HUES64 (cell line): ENCODE results near the gene ARPC5L.

Experiments
- H3K27ac ChIP-seq: 2 replicates; pipeline ENCODE4 v1.7.0; 2013; ENCODE audit warnings: low read depth, low read length, inconsistent platforms
- H3K27me3 ChIP-seq: 2 replicates; pipeline ENCODE4 v1.6.1; 2013; ENCODE audit warnings: mild to moderate bottlenecking, low read length; ENCODE audit not compliant: insufficient read depth
- H3K36me3 ChIP-seq: 2 replicates; pipeline ENCODE4 v1.6.1; 2013; ENCODE audit warnings: mild to moderate bottlenecking, low read length; ENCODE audit not compliant: insufficient read depth
- H3K4me1 ChIP-seq: 2 replicates; pipeline ENCODE4 v1.6.1; 2013; ENCODE audit warnings: mild to moderate bottlenecking, low read length, moderate library complexity; ENCODE audit not compliant: insufficient read depth
- H3K4me3 ChIP-seq: 2 replicates; pipeline ENCODE4 v1.5.1; 2013; ENCODE audit warnings: mild to moderate bottlenecking, low read length, moderate library complexity
- H3K9ac ChIP-seq: 2 replicates; pipeline ENCODE4 v1.6.1; 2013; ENCODE audit warnings: mild to moderate bottlenecking, low read depth, low read length
- H3K9me3 ChIP-seq: 2 replicates; pipeline ENCODE4 v1.6.1; 2013; ENCODE audit warnings: low read depth, low read length; ENCODE audit not compliant: insufficient read depth
- WGBS: fragments of 150-250, 120-280 bp; methylation state at CpG from one replicate; pipeline ENCODE4 v1.1.7; 2013; ENCODE audit warnings: missing lambda C conversion rate; 5-methylcytosine and 5-hydroxymethylcytosine counted together

The ARPC5L gene

GRCh38 chr9:124870723-124871122 lies 8.8 kb downstream of the ARPC5L start:
- Histone ChIP-seq H3K27ac (no peak overlapping the region; the same call in 1 of the 2 replicates), H3K36me3 (peaks cover 41% of the 10 kb centered on the region)

GRCh38 chr9:124871156-124871561 lies 9.2 kb downstream of the ARPC5L start:
- Histone ChIP-seq H3K9me3 (no peaks in the 10 kb centered on the region), H3K4me1 (peaks cover 15% of the 10 kb centered on the region), H3K27ac (no peak overlapping the region), H3K9ac (peak overlapping the region; percentile 96; the same call in 1 of the 2 replicates), H3K27me3 (no peaks in the 10 kb centered on the region), H3K4me3 (peak overlapping the region; percentile 91; the same call in 1 of the 2 replicates), H3K36me3 (peaks cover 44% of the 10 kb centered on the region)
- WGBS = 89% methylated on average over 11 of the region's 11 CpGs

More at GRCh38 chr9:124870723-124871122, 8.8 kb downstream of the ARPC5L start:
- Histone ChIP-seq H3K4me3 (peak overlapping the region; percentile 91), H3K27me3 (no peaks in the 10 kb centered on the region), H3K4me1 (peaks cover 15% of the 10 kb centered on the region), H3K9me3 (no peaks in the 10 kb centered on the region), H3K9ac (peak overlapping the region; percentile 96)
- whole genome bisulfite sequencing = 81% methylated on average over 6 of the region's 6 CpGs

- 89% methylated on average over 14 of the region's 14 CpGs for WGBS
- H3K27ac ChIP-seq = no peak overlapping the region
- H3K4me1 ChIP-seq = peaks cover 8% of the 10 kb centered on the region
- H3K9me3 ChIP-seq = no peaks in the 10 kb centered on the region
- no peak overlapping the region for H3K4me3 ChIP-seq
- peaks cover 69% of the 10 kb centered on the region for H3K36me3 ChIP-seq
- no peak overlapping the region for H3K9ac ChIP-seq
- no peaks in the 10 kb centered on the region for H3K27me3 ChIP-seq
Observed at GRCh38 chr9:124873664-124874063, 11.7 kb downstream of the ARPC5L start.

- WGBS = 99% methylated on average over 6 of the region's 6 CpGs
Observed at GRCh38 chr9:124875501-124875900, 13.6 kb downstream of the ARPC5L start.

GRCh38 chr9:124877021-124877782 lies 15.3 kb downstream of the ARPC5L start:
- Histone ChIP-seq H3K27ac (no peak overlapping the region), H3K27me3 (no peaks in the 10 kb centered on the region)
- 92% methylated on average over 14 of the region's 14 CpGs for WGBS

More at GRCh38 chr9:124875501-124875900, 13.6 kb downstream of the ARPC5L start:
- Histone ChIP-seq H3K4me1 (peaks cover 12% of the 10 kb centered on the region), H3K4me3 (no peak overlapping the region), H3K9me3 (no peaks in the 10 kb centered on the region), H3K36me3 (peaks cover 76% of the 10 kb centered on the region), H3K27me3 (no peaks in the 10 kb centered on the region), H3K9ac (no peak overlapping the region), H3K27ac (no peak overlapping the region)

GRCh38 chr9:124878021-124878420 lies 16.1 kb downstream of the ARPC5L start:
- Histone ChIP-seq H3K36me3 (peaks cover 62% of the 10 kb centered on the region), H3K4me1 (peaks cover 27% of the 10 kb centered on the region), H3K4me3 (no peak overlapping the region), H3K27me3 (no peaks in the 10 kb centered on the region), H3K9me3 (no peaks in the 10 kb centered on the region), H3K9ac (no peak overlapping the region), H3K27ac (no peak overlapping the region)
- no CpG with 5 or more reads among the region's 1 CpG for WGBS

More at GRCh38 chr9:124877021-124877782, 15.3 kb downstream of the ARPC5L start:
- peaks cover 69% of the 10 kb centered on the region for H3K36me3 ChIP-seq
- H3K9me3 ChIP-seq = no peaks in the 10 kb centered on the region
- no peak overlapping the region for H3K9ac ChIP-seq
- peaks cover 24% of the 10 kb centered on the region for H3K4me1 ChIP-seq
- H3K4me3 ChIP-seq = no peak overlapping the region

- no peaks in the 10 kb centered on the region for H3K27me3 ChIP-seq
- H3K36me3 ChIP-seq = peaks cover 57% of the 10 kb centered on the region
- no peak overlapping the region for H3K9ac ChIP-seq
- H3K9me3 ChIP-seq = no peaks in the 10 kb centered on the region
- peaks cover 27% of the 10 kb centered on the region for H3K4me1 ChIP-seq
- no peak overlapping the region for H3K27ac ChIP-seq
- H3K4me3 ChIP-seq = no peak overlapping the region
- 90% methylated on average over 6 of the region's 6 CpGs for WGBS
Observed at GRCh38 chr9:124878518-124878917, 16.6 kb downstream of the ARPC5L start.

GRCh38 chr9:124879226-124879625 lies 17.3 kb downstream of the ARPC5L start:
- H3K9ac ChIP-seq = no peak overlapping the region
- peaks cover 27% of the 10 kb centered on the region for H3K4me1 ChIP-seq
- H3K9me3 ChIP-seq = no peaks in the 10 kb centered on the region
- WGBS = 87% methylated on average over 10 of the region's 10 CpGs
- H3K36me3 ChIP-seq = peaks cover 50% of the 10 kb centered on the region
- peak overlapping the region; percentile 31; the same call in 1 of the 2 replicates for H3K27ac ChIP-seq
- no peak overlapping the region for H3K4me3 ChIP-seq
- no peaks in the 10 kb centered on the region for H3K27me3 ChIP-seq

GRCh38 chr9:124880501-124880900 lies 18.6 kb downstream of the ARPC5L start:
- 19% methylated on average over 9 of the region's 9 CpGs for WGBS
- H3K4me1 ChIP-seq = peaks cover 30% of the 10 kb centered on the region

GRCh38 chr9:124881138-124881743 lies 19.3 kb downstream of the ARPC5L start:
- H3K36me3 ChIP-seq = peaks cover 32% of the 10 kb centered on the region
- WGBS = 91% methylated on average over 16 of the region's 16 CpGs
- H3K9ac ChIP-seq = no peak overlapping the region

More at GRCh38 chr9:124880501-124880900, 18.6 kb downstream of the ARPC5L start:
- Histone ChIP-seq H3K27ac (peak overlapping the region; percentile 41; the same call in 1 of the 2 replicates), H3K4me3 (no peak overlapping the region), H3K9ac (no peak overlapping the region), H3K9me3 (no peaks in the 10 kb centered on the region), H3K36me3 (peaks cover 37% of the 10 kb centered on the region), H3K27me3 (no peaks in the 10 kb centered on the region)

GRCh38 chr9:124882231-124882630 lies 20.3 kb downstream of the ARPC5L start:
- Histone ChIP-seq H3K27me3 (no peaks in the 10 kb centered on the region), H3K27ac (no peak overlapping the region), H3K4me3 (no peak overlapping the region), H3K36me3 (peaks cover 24% of the 10 kb centered on the region), H3K9ac (peak overlapping the region; percentile 16; the same call in 1 of the 2 replicates), H3K4me1 (peaks cover 30% of the 10 kb centered on the region), H3K9me3 (no peaks in the 10 kb centered on the region)
- 73% methylated on average over 13 of the region's 13 CpGs for WGBS

More at GRCh38 chr9:124881138-124881743, 19.3 kb downstream of the ARPC5L start:
- peaks cover 30% of the 10 kb centered on the region for H3K4me1 ChIP-seq
- no peak overlapping the region for H3K4me3 ChIP-seq
- no peaks in the 10 kb centered on the region for H3K9me3 ChIP-seq
- no peaks in the 10 kb centered on the region for H3K27me3 ChIP-seq
- peak overlapping the region; percentile 41; the same call in 1 of the 2 replicates for H3K27ac ChIP-seq
